Memory B cell (primary cell): Measurements from ENCODE around the gene MUC5B.

ENCODE experiments used
- ATAC-seq: fragments of 150-1000 bp; cut with Tn5 transposase; 2 replicates; pipeline ENCODE4 v1.10.0; 2021; ENCODE audit warnings: low read depth, mild to moderate bottlenecking, moderate library complexity
- DNase-seq, 2 donors: peaks; one replicate each; pipeline ENCODE4 v3.0.0; 2022; ENCODE audit warnings: low spot score in 2 of 2
- H3K27ac Mint-ChIP-seq: one replicate; pipeline ENCODE4 v1.8.0; 2022; ENCODE audit warnings: mild to moderate bottlenecking, moderate library complexity, mixed read lengths
- H3K27me3 Mint-ChIP-seq: one replicate; pipeline ENCODE4 v1.8.0; 2022; ENCODE audit warnings: mixed read lengths
- H3K36me3 Mint-ChIP-seq: one replicate; pipeline ENCODE4 v1.8.0; 2022; ENCODE audit warnings: mild to moderate bottlenecking, mixed read lengths
- H3K4me1 Mint-ChIP-seq: one replicate; pipeline ENCODE4 v1.8.0; 2022; ENCODE audit warnings: mixed read lengths
- H3K4me3 Mint-ChIP-seq: one replicate; pipeline ENCODE4 v1.8.0; 2022; ENCODE audit warnings: mild to moderate bottlenecking, moderate library complexity, mixed read lengths
- H3K9me3 Mint-ChIP-seq: one replicate; pipeline ENCODE4 v1.8.0; 2022; ENCODE audit warnings: mixed read lengths

MUC5B gene

DNA sequence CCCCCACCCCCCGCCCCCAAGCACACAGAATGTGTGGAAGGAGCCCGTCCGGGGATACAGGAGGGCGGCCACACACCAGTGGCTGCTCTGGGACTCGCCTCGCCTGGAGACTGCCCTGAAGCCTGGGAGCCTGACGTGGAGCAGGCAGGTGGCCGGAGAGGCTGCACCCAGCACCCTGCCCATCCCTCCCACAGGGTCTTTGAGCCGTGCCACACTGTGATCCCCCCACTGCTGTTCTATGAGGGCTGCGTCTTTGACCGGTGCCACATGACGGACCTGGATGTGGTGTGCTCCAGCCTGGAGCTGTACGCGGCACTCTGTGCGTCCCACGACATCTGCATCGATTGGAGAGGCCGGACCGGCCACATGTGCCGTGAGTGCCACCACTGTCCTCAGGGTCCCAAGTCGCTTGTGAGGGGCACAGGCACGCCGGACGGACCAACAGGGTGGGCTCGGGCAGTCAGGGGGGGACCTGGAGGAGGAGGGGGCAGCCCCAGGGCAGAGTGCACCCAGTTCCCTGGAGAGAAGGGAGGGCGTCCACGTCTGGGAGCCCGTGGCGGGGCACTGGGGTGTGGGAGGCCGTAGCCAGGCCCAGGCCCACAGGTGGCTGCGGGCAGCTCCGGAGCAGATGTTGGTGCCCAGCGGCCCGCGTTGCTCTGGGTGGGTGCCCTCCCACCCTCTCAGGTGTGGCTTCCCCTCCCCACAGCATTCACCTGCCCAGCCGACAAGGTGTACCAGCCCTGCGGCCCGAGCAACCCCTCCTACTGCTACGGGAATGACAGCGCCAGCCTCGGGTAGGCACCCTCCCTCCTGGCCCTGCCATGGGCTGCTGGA lies 27.0 kb upstream of the MUC5B start:
- DNase-seq (no peak), ATAC-seq (no peak)
- Mint-ChIP-seq H3K27me3 (peaks cover 4% of the 10 kb centered on the region), H3K27ac (no peak overlapping the region), H3K36me3 (no peaks in the 10 kb centered on the region), H3K4me3 (no peak overlapping the region), H3K9me3 (no peaks in the 10 kb centered on the region), H3K4me1 (no peaks in the 10 kb centered on the region)

- no peak overlapping the region for H3K27ac Mint-ChIP-seq
- no peaks in the 10 kb centered on the region for H3K36me3 Mint-ChIP-seq
- DNase-seq (no peak), ATAC-seq (no peak)
- no peaks in the 10 kb centered on the region for H3K4me1 Mint-ChIP-seq
- no peak overlapping the region for H3K4me3 Mint-ChIP-seq
- H3K9me3 Mint-ChIP-seq: no peaks in the 10 kb centered on the region
- peaks cover 4% of the 10 kb centered on the region for H3K27me3 Mint-ChIP-seq
Observed at GRCh38 chr11:1196516-1197391, 26.1 kb upstream of the MUC5B start.

GRCh38 chr11:1197431-1197885 lies 25.4 kb upstream of the MUC5B start:
- Mint-ChIP-seq H3K9me3 (no peaks in the 10 kb centered on the region), H3K27ac (no peak overlapping the region), H3K36me3 (no peaks in the 10 kb centered on the region), H3K4me1 (no peaks in the 10 kb centered on the region), H3K4me3 (no peak overlapping the region), H3K27me3 (peaks cover 2% of the 10 kb centered on the region)
- DNase-seq: no peak
- ATAC-seq: no peak

GRCh38 chr11:1197886-1198560 lies 24.8 kb upstream of the MUC5B start:
- no peak for ATAC-seq

DNA sequence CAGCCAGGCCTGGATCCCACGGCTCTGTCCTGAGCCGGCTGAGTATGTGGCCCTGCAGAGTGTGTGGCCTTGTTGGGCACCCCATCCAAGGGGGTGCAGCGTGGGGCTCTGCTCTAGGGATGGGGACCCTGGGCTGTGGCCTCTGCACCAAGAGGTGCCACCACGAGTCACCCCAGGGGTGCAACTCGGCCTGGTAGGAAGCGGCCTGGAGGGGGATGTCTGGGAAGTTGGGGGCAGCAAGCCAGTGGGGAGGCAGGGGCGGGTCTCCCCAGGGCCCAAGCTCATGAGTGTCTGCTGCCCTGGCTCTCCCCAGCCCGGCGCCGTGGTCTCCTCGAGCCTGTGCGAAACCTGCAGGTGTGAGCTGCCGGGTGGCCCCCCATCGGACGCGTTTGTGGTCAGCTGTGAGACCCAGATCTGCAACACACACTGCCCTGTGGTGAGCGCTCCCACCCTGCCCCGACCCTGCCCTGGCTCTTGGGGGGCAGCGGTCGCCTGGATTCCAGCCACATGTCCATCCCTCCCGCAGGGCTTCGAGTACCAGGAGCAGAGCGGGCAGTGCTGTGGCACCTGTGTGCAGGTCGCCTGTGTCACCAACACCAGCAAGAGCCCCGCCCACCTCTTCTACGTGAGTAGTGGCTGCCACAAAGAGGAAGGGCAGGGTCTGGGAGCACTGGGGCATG lies 24.2 kb upstream of the MUC5B start:
- Mint-ChIP-seq H3K36me3 (no peaks in the 10 kb centered on the region), H3K4me3 (no peak overlapping the region), H3K27me3 (no peaks in the 10 kb centered on the region), H3K9me3 (no peaks in the 10 kb centered on the region), H3K4me1 (no peaks in the 10 kb centered on the region), H3K27ac (no peak overlapping the region)
- ATAC-seq (no peak), DNase-seq (no peak)

More at GRCh38 chr11:1197886-1198560, 24.8 kb upstream of the MUC5B start:
- H3K27ac Mint-ChIP-seq: no peak overlapping the region
- H3K4me1 Mint-ChIP-seq: no peaks in the 10 kb centered on the region
- no peak overlapping the region for H3K4me3 Mint-ChIP-seq
- H3K27me3 Mint-ChIP-seq: peaks cover under 1% of the 10 kb centered on the region
- no peaks in the 10 kb centered on the region for H3K36me3 Mint-ChIP-seq
- no peak for DNase-seq
- H3K9me3 Mint-ChIP-seq: no peaks in the 10 kb centered on the region

GRCh38 chr11:1199241-1199750 lies 23.6 kb upstream of the MUC5B start:
- no peak for ATAC-seq
- no peaks in the 10 kb centered on the region for H3K27me3 Mint-ChIP-seq
- no peak for DNase-seq
- no peak overlapping the region for H3K27ac Mint-ChIP-seq
- no peak overlapping the region for H3K4me3 Mint-ChIP-seq
- H3K36me3 Mint-ChIP-seq: no peaks in the 10 kb centered on the region
- H3K4me1 Mint-ChIP-seq: no peaks in the 10 kb centered on the region
- H3K9me3 Mint-ChIP-seq: no peaks in the 10 kb centered on the region

- Mint-ChIP-seq H3K4me3 (no peak overlapping the region), H3K4me1 (no peaks in the 10 kb centered on the region), H3K27me3 (no peaks in the 10 kb centered on the region), H3K9me3 (no peaks in the 10 kb centered on the region), H3K36me3 (no peaks in the 10 kb centered on the region), H3K27ac (no peak overlapping the region)
- ATAC-seq (no peak), DNase-seq (no peak)
Observed at GRCh38 chr11:1199751-1200610, 22.9 kb upstream of the MUC5B start.

DNA sequence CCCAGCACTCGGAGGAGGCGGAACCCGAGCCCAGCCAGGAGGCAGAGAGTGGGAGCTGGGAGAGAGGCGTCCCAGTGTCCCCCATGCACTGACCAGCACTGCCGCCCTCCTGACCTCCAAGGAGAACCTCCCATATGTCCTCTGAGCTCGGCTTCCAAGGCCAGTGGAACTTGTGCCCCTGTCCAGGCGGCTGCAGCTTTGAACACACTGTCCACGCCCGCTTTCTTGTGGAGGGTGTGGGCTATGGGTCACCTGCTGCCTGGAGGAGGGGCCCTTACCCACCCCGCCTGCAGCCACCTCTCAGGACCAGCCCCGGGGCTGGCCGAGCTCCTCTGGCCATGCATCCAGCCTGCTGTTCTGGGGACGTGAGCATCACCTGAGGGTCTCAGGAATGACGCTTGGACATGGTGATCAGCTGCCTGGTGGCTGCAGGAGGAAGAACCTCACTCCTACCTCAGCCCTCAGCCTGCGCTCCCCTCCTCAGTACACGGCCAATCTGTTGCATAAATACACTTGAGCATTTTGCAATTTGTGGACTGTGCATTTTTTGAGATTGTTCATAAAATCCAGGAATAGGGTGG lies 22.2 kb upstream of the MUC5B start:
- Mint-ChIP-seq H3K4me1 (no peaks in the 10 kb centered on the region), H3K4me3 (no peak overlapping the region), H3K27me3 (peaks cover 2% of the 10 kb centered on the region), H3K36me3 (no peaks in the 10 kb centered on the region), H3K27ac (no peak overlapping the region), H3K9me3 (no peaks in the 10 kb centered on the region)
- ATAC-seq (no peak), DNase-seq (no peak)

DNA sequence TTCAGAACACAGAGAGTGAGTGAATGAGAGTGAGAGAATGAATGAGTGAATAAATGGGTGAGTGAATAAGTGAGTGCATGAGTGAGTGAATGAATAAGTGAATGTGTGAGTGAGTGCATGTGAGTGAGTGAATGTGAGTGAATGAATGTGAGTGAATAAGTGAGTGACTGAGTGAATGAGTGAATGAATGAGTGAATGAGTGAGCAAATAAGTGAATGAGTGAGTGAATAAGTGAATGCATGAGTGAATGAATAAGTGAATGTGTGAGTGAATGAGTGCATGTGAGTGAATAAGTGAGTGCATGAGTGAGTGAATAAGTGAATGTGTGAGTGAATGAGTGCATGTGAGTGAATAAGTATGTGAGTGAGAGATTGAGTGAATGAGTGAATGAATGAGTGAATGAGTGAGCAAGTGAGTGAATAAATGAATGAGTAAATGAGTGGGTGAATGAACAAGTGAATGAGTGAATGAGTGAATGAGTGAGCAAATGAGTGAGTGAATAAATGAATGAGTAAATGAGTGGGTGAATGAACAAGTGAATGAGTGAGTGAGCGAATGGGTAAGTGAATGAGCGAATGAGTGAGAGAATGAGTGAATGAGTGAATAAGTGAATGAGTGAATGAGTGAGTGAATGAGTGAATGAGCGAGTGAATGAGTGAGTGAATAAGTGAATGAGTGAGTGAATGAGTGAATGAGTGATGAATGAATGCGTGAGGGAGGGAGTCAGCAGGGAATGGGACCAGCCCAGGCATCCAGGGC lies 21.3 kb upstream of the MUC5B start:
- no peaks in the 10 kb centered on the region for H3K4me1 Mint-ChIP-seq
- ATAC-seq (no peak), DNase-seq (no peak)
- peaks cover 2% of the 10 kb centered on the region for H3K27me3 Mint-ChIP-seq
- no peaks in the 10 kb centered on the region for H3K9me3 Mint-ChIP-seq
- no peak overlapping the region for H3K27ac Mint-ChIP-seq
- no peak overlapping the region for H3K4me3 Mint-ChIP-seq
- H3K36me3 Mint-ChIP-seq: no peaks in the 10 kb centered on the region

DNA sequence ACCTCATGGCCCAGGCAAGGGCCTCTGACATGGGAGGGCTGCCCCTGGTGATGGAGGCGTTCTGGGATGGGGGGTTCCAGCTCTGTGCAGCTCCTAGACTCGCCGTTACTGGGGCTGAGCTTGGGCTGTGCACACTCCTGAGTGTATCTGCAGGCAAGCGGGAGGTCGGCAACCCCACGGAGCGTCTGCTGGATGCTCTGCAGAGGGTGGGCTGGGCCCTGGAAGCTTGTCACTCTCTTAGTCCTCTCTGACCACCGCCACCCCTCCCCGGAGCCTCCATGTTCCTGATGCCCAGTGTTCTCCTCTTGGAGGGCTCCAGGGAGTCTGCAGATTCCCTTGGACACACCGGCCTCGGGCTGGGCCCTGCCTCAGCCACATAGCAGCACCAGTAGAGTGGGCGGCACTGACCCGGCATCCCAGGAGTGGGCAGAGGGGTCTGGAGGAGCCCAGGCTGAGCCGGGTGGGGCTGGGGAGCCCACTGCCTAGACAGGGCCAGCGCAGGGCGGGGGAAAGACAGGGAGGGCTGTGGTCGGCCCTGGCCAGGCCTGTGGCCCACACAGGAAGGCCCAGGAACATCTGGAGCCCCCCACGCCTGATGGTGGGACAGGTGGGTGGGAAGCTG lies 20.6 kb upstream of the MUC5B start:
- H3K4me1 Mint-ChIP-seq: no peaks in the 10 kb centered on the region
- DNase-seq (no peak), ATAC-seq (peak; percentile 50)
- no peak overlapping the region for H3K27ac Mint-ChIP-seq
- no peaks in the 10 kb centered on the region for H3K9me3 Mint-ChIP-seq
- no peaks in the 10 kb centered on the region for H3K36me3 Mint-ChIP-seq
- H3K4me3 Mint-ChIP-seq: no peak overlapping the region
- H3K27me3 Mint-ChIP-seq: peaks cover 2% of the 10 kb centered on the region

DNA sequence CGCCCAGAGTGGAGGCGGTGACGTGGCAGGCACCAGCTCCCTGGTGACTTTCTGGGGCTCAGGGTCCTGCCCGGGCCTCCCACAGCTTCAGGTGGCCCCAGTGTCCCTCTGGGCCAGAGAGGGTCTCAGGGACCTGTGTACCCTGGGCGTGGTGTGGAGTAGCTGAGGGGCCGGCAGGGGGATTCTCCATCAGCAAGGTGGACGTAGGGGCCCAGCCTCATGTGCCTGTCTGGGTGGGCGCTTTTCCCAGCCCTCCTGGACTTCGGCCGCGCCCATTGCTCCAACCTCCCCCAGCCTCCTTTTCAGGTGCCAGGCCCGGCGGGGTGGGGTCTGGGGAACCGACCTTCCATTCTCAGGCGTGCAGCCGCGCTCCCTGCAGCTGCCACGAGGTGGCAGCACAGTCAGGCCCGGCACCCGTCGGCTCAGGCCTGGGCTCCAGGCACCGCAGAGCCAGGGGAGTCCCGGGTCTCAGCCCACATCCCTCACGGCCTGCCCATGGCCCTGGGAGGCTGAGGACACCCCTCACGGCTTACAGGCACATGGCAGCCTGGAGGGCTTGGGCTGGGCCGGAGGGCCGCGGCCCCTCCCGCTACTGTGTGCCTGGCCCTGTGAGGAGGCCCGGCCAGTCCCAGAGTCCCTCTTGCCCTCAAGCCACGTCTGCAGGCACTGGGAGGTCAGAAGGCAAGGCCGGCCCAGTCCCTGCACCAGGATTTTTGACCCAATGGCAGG lies 19.9 kb upstream of the MUC5B start:
- Mint-ChIP-seq H3K36me3 (no peaks in the 10 kb centered on the region), H3K27ac (no peak overlapping the region), H3K4me3 (no peak overlapping the region), H3K27me3 (peaks cover 2% of the 10 kb centered on the region), H3K4me1 (no peaks in the 10 kb centered on the region), H3K9me3 (no peaks in the 10 kb centered on the region)
- peak; percentile 87 for ATAC-seq
- DNase-seq: peak; percentile 70 to 84
